Measurements from ENCODE around the gene BPHL. TPM values are rescaled to one million over a fixed set of nuclear protein-coding genes. Genes with fewer than 3 reads are reported as not detected.
A peak's percentile ranks its signal among the peaks of the same experiment; 100 is the strongest.

The BPHL gene
- total and polyA plus RNA-seq, 2 donors (not counting 1 experiment from before 2014, with no cell fraction given) = 10.3 to 14.3 TPM

DNA sequence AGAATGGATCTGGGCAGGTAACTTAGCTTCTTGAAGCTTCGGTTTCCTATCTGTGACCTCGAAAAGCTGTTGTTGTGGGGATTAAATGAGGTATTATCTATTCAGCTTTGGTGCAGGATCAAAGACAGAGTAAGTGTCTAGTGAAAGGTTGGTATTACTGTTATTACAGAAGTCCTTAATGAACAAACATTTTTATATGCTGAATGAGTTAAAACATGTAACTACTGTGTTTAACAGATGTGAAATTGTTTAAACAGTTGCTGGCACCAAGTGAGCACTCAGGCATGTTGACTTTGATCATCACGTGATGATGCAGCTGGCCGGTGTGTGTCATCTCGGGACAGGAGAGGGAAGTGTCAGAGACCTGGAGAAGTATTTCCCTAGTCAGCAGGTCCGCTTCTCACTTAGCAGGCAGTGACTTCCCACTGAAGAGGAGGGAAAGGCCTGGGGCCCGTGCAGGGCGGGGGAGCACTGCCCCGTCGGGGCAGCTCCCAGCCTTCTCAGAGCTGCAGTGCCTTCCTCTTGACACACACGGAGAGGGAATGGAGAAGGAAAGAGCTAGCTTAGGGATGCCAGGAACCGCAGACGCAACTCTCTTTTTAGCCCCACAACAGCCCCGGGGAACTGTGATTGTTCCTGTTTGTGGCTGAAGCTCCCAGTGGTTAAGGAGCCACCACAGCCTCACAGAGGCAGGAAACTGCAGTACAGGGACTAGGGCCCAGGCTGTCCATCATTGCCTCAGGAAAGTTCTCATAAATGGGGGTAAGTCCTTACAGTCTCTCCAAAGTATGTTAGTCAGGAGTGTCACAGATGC is 20.8 kb downstream of the BPHL start:
- Histone ChIP-seq H3K79me2 (ENCODE audit: control insufficient read depth, insufficient read depth, low read length) (no peaks in the 10 kb centered on the region), H4K20me1 (ENCODE audit: control insufficient read depth, insufficient read depth, low read length, poor library complexity, severe bottlenecking) (no peaks in the 10 kb centered on the region), H3K27ac (ENCODE audit: low read length in 2 of 2) (no peak overlapping the region), H3K4me3 (ENCODE audit: control extremely low read depth in 1 of 5, extremely low read depth in 1 of 5, insufficient read depth in 1 of 5, low read depth in 2 of 5, low read length in 4 of 5) (no peak overlapping the region), H3K36me3 (replicated peaks in 1 of 2; ENCODE audit: control extremely low read depth in 1 of 2, control insufficient read depth in 1 of 2, extremely low read depth in 1 of 2, insufficient read depth in 2 of 2, low read length in 1 of 2) (peaks cover 3 to 18% of the 10 kb centered on the region in 2 experiments), H3K9me3 (ENCODE audit: control extremely low read depth in 1 of 3, control insufficient read depth in 2 of 3, insufficient read depth in 1 of 3, low read length in 2 of 3) (no peaks in the 10 kb centered on the region), H3K4me2 (replicated peaks; ENCODE audit: low read depth, low read length, poor library complexity, severe bottlenecking) (peak overlapping the region; percentile 10), H3K27me3 (replicated peaks in 1 of 4; ENCODE audit: control extremely low read depth in 1 of 4, control insufficient read depth in 3 of 4, insufficient read depth in 4 of 4, low read length in 3 of 4) (no peaks in the 10 kb centered on the region), H2AFZ (ENCODE audit: insufficient read depth, low read depth, low read length, poor library complexity, severe bottlenecking) (peak overlapping the region; percentile 12), H3K9ac (ENCODE audit: low read length) (no peak overlapping the region), H3K4me1 (ENCODE audit: control insufficient read depth in 2 of 2, insufficient read depth in 2 of 2, low read length in 2 of 2) (peaks cover 10 to 11% of the 10 kb centered on the region in 2 donors)
- peak overlapping the region; percentile 27 for H3K27ac Mint-ChIP-seq
- ChIA-PET POLR2A (no interaction called here), CTCF (interaction anchor here (0.6 to 1.2 kb wide), 4 partner anchors 23 to 368 kb away, joined by 3 to 4 read pairs (median 3); no protein-coding TSS in a partner anchor)
- H3K27me3 Mint-ChIP-seq = no peaks in the 10 kb centered on the region
- H3K4me3 Mint-ChIP-seq = peak overlapping the region; percentile 36
- ATAC-seq (ENCODE audit: low read depth) (peak; percentile 87), DNase-seq (peak; percentile 64)
- TF ChIP-seq, protein P1, sequence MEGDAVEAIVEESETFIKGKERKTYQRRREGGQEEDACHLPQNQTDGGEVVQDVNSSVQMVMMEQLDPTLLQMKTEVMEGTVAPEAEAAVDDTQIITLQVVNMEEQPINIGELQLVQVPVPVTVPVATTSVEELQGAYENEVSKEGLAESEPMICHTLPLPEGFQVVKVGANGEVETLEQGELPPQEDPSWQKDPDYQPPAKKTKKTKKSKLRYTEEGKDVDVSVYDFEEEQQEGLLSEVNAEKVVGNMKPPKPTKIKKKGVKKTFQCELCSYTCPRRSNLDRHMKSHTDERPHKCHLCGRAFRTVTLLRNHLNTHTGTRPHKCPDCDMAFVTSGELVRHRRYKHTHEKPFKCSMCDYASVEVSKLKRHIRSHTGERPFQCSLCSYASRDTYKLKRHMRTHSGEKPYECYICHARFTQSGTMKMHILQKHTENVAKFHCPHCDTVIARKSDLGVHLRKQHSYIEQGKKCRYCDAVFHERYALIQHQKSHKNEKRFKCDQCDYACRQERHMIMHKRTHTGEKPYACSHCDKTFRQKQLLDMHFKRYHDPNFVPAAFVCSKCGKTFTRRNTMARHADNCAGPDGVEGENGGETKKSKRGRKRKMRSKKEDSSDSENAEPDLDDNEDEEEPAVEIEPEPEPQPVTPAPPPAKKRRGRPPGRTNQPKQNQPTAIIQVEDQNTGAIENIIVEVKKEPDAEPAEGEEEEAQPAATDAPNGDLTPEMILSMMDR (IDR thresholded peaks at IDR 0.05) = no peak
- no peak for TF ChIP-seq EZH2 (IDR thresholded peaks at IDR 0.05; ENCODE audit: borderline replicate concordance, insufficient read depth, low read depth, low read length, poor library complexity, severe bottlenecking)
- peaks cover 12% of the 10 kb centered on the region for H3K4me1 Mint-ChIP-seq
- H3K9me3 Mint-ChIP-seq (ENCODE audit: insufficient read depth) = no peaks in the 10 kb centered on the region
- WGBS (ENCODE audit: insufficient coverage) = 20% methylated on average over 12 of the region's 14 CpGs
- intact Hi-C loops (cut with micrococcal nuclease) = no loop called here

GRCh38 chr6:3140201-3140600 is 21.7 kb downstream of the BPHL start:
- H3K9me3 Mint-ChIP-seq (ENCODE audit: insufficient read depth) = no peaks in the 10 kb centered on the region
- Histone ChIP-seq H3K9ac (ENCODE audit: low read length) (no peak overlapping the region), H3K27ac (ENCODE audit: low read length in 2 of 2) (no peak overlapping the region), H3K4me3 (ENCODE audit: control extremely low read depth in 1 of 5, extremely low read depth in 1 of 5, insufficient read depth in 1 of 5, low read depth in 2 of 5, low read length in 4 of 5) (no peak overlapping the region), H3K9me3 (ENCODE audit: control extremely low read depth in 1 of 3, control insufficient read depth in 2 of 3, insufficient read depth in 1 of 3, low read length in 2 of 3) (no peaks in the 10 kb centered on the region), H2AFZ (ENCODE audit: insufficient read depth, low read depth, low read length, poor library complexity, severe bottlenecking) (no peak overlapping the region), H3K4me1 (ENCODE audit: control insufficient read depth in 2 of 2, insufficient read depth in 2 of 2, low read length in 2 of 2) (peaks cover 10 to 11% of the 10 kb centered on the region in 2 donors), H3K36me3 (replicated peaks in 1 of 2; ENCODE audit: control extremely low read depth in 1 of 2, control insufficient read depth in 1 of 2, extremely low read depth in 1 of 2, insufficient read depth in 2 of 2, low read length in 1 of 2) (peaks cover 3 to 18% of the 10 kb centered on the region in 2 experiments), H4K20me1 (ENCODE audit: control insufficient read depth, insufficient read depth, low read length, poor library complexity, severe bottlenecking) (no peaks in the 10 kb centered on the region), H3K79me2 (ENCODE audit: control insufficient read depth, insufficient read depth, low read length) (no peaks in the 10 kb centered on the region), H3K27me3 (replicated peaks in 1 of 4; ENCODE audit: control extremely low read depth in 1 of 4, control insufficient read depth in 3 of 4, insufficient read depth in 4 of 4, low read length in 3 of 4) (no peaks in the 10 kb centered on the region), H3K4me2 (replicated peaks; ENCODE audit: low read depth, low read length, poor library complexity, severe bottlenecking) (no peak overlapping the region)
- DNase-seq = no peak
- peaks cover 12% of the 10 kb centered on the region for H3K4me1 Mint-ChIP-seq
- CTCF ChIA-PET = interaction anchor here (0.6 to 1.2 kb wide), 2 partner anchors 112 to 369 kb away, joined by 3 read pairs; no protein-coding TSS in a partner anchor
- no peaks in the 10 kb centered on the region for H3K27me3 Mint-ChIP-seq
- POLR2A ChIA-PET = interaction anchor here (0.6 kb wide), 1 partner anchor 108 kb away, joined by 6 read pairs; no protein-coding TSS in a partner anchor
- peak overlapping the region; percentile 27 for H3K27ac Mint-ChIP-seq
- TF ChIP-seq EZH2 (IDR thresholded peaks at IDR 0.05; ENCODE audit: borderline replicate concordance, insufficient read depth, low read depth, low read length, poor library complexity, severe bottlenecking) = no peak
- TF ChIP-seq, protein P1 (IDR thresholded peaks at IDR 0.05) = no peak
- intact Hi-C loops (cut with micrococcal nuclease) = no loop called here
- H3K4me3 Mint-ChIP-seq = no peak overlapping the region
- WGBS (ENCODE audit: insufficient coverage) = 98% methylated on average over 20 of the region's 20 CpGs
- no peak for ATAC-seq (ENCODE audit: low read depth)
